Measurements from ENCODE around the gene SEZ6L.

The SEZ6L gene

GRCh38 chr22:26169315-26170111 lies at the start of gene SEZ6L:
Gene SEZ6L, plus strand, starts transcription at chr22:26169462. Its CDS starts 208 bp downstream, at chr22:26169670.
- DNase-seq (ENCODE audit: insufficient read length, low spot score) (no peak), FAIRE-seq (no peak)

- FAIRE-seq (no peak), DNase-seq (ENCODE audit: insufficient read length, low spot score) (no peak)
These were observed 46.3 kb upstream of the SEZ6L start for GRCh38 chr22:26122920-26123468.

- DNase-seq (ENCODE audit: insufficient read length, low spot score), result no peak
- FAIRE-seq, result no peak
These were observed 44.1 kb upstream of the SEZ6L start for GRCh38 chr22:26124991-26125725.

- no peak for FAIRE-seq
- DNase-seq (ENCODE audit: insufficient read length, low spot score), result no peak
These were observed 42.1 kb upstream of the SEZ6L start for GRCh38 chr22:26127126-26127525.

- FAIRE-seq, result no peak
- DNase-seq (ENCODE audit: insufficient read length, low spot score), result no peak
These were observed 41.7 kb upstream of the SEZ6L start for GRCh38 chr22:26127556-26127955.

- DNase-seq (ENCODE audit: insufficient read length, low spot score), result no peak
- FAIRE-seq, result no peak
These were observed 37.6 kb upstream of the SEZ6L start for GRCh38 chr22:26131589-26132154.

GRCh38 chr22:26134654-26135330 lies 34.5 kb upstream of the SEZ6L start:
- FAIRE-seq, result no peak
- no peak for DNase-seq (ENCODE audit: insufficient read length, low spot score)

GRCh38 chr22:26135806-26136205 lies 33.5 kb upstream of the SEZ6L start:
- DNase-seq (ENCODE audit: insufficient read length, low spot score) (no peak), FAIRE-seq (no peak)

GRCh38 chr22:26139310-26139709 lies 30.0 kb upstream of the SEZ6L start:
- no peak for FAIRE-seq
- no peak for DNase-seq (ENCODE audit: insufficient read length, low spot score)

GRCh38 chr22:26141831-26142230 lies 27.4 kb upstream of the SEZ6L start:
- no peak for FAIRE-seq

GRCh38 chr22:26143806-26144325 lies 25.4 kb upstream of the SEZ6L start:
- FAIRE-seq, result no peak
- DNase-seq (ENCODE audit: insufficient read length, low spot score), result no peak

More at GRCh38 chr22:26141831-26142230, 27.4 kb upstream of the SEZ6L start:
- no peak for DNase-seq (ENCODE audit: insufficient read length, low spot score)

GRCh38 chr22:26159886-26160285 lies 9.4 kb upstream of the SEZ6L start:
- FAIRE-seq, result no peak

GRCh38 chr22:26161746-26162145 lies 7.5 kb upstream of the SEZ6L start:
- DNase-seq (ENCODE audit: insufficient read length, low spot score), result no peak
- FAIRE-seq, result no peak

More at GRCh38 chr22:26159886-26160285, 9.4 kb upstream of the SEZ6L start:
- DNase-seq (ENCODE audit: insufficient read length, low spot score), result no peak

GRCh38 chr22:26162926-26163325 lies 6.3 kb upstream of the SEZ6L start:
- FAIRE-seq, result no peak
- DNase-seq (ENCODE audit: insufficient read length, low spot score), result no peak

GRCh38 chr22:26164174-26164573 lies 5.1 kb upstream of the SEZ6L start:
- DNase-seq (ENCODE audit: insufficient read length, low spot score) (no peak), FAIRE-seq (no peak)

GRCh38 chr22:26168330-26168851 lies 871 bp upstream of the SEZ6L start:
- DNase-seq (ENCODE audit: insufficient read length, low spot score), result no peak
- no peak for FAIRE-seq

GRCh38 chr22:26168939-26169314 lies 335 bp upstream of the SEZ6L start:
- no peak for FAIRE-seq
- DNase-seq (ENCODE audit: insufficient read length, low spot score), result no peak

GRCh38 chr22:26170112-26170492 lies 840 bp downstream of the SEZ6L start:
- DNase-seq (ENCODE audit: insufficient read length, low spot score) (no peak), FAIRE-seq (no peak)

- no peak for DNase-seq (ENCODE audit: insufficient read length, low spot score)
- no peak for FAIRE-seq
These were observed 1.7 kb downstream of the SEZ6L start for GRCh38 chr22:26170795-26171580.
